ENCODE measurements around the gene MRPS22. TPM values are rescaled to one million over a fixed set of nuclear protein-coding genes. Genes with fewer than 3 reads are reported as not detected.

Gene MRPS22
- total and polyA plus RNA-seq, 9 of the 15 experiments (the other 6 are each of a cell fraction or from before 2014, with no cell fraction given): 148 to 397 (median 229) TPM

DNA sequence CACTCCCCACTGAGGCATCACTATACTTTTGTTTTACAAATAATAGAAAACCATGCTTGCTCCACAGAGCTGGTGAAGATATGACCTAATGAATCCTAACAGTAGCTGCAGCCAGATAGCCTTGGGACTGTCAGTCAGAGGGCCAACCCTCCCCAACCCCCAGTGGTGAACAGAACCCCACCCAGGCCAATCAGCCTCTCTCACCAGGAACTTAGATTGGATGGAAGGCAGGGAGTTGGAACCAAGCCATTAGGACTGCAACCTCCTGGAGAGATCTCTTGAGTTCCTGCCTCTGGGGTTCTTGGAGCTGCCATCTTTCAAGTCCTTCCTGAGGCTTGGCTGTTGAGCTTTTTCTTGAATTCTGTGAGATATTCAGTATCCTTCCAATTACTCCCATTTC lies 3.0 kb upstream of the MRPS22 start (continued):
- TF ChIP-seq PBX2 (CRISPR knock-in tag; IDR thresholded peaks at IDR 0.05; ENCODE audit: low read depth): no peak
- peak; percentile 72 for TF ChIP-seq PBX2 (tag; conservative IDR thresholded peaks at IDR 0.05; ENCODE audit: low read depth)
- TF ChIP-seq OTX1 (CRISPR knock-in tag; IDR thresholded peaks at IDR 0.05): no peak
- no peak for TF ChIP-seq TCF15 (CRISPR knock-in tag; IDR thresholded peaks at IDR 0.05)
- peak; percentile 45; the same call in 1 of the 2 replicates for TF ChIP-seq ZNF766 (CRISPR knock-in tag; conservative IDR thresholded peaks at IDR 0.05)
- TF ChIP-seq PKNOX1 (IDR thresholded peaks at IDR 0.05): peak; percentile 95
- no peak for TF ChIP-seq FOXK1 (CRISPR knock-in tag; IDR thresholded peaks at IDR 0.05; ENCODE audit: borderline replicate concordance)
- no peak for TF ChIP-seq SMARCE1 (IDR thresholded peaks at IDR 0.05)
- TF ChIP-seq MCM7 (IDR thresholded peaks at IDR 0.05): no peak
- TF ChIP-seq, protein P1, sequence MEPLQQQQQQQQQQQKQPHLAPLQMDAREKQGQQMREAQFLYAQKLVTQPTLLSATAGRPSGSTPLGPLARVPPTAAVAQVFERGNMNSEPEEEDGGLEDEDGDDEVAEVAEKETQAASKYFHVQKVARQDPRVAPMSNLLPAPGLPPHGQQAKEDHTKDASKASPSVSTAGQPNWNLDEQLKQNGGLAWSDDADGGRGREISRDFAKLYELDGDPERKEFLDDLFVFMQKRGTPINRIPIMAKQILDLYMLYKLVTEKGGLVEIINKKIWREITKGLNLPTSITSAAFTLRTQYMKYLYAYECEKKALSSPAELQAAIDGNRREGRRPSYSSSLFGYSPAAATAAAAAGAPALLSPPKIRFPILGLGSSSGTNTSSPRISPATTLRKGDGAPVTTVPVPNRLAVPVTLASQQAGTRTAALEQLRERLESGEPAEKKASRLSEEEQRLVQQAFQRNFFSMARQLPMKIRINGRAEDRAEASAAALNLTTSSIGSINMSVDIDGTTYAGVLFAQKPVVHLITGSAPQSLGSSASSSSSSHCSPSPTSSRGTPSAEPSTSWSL (CRISPR knock-in tag; IDR thresholded peaks at IDR 0.05; ENCODE audit: borderline replicate concordance): no peak
- no peak for TF ChIP-seq DDX20 (tag; IDR thresholded peaks at IDR 0.05; ENCODE audit: low read depth)
- no peak for TF ChIP-seq SNIP1 (IDR thresholded peaks at IDR 0.05; ENCODE audit: low read depth)
- no peak for TF ChIP-seq SFPQ (IDR thresholded peaks at IDR 0.05; ENCODE audit: low read depth, low read length)
- TF ChIP-seq SLC30A9 (CRISPR knock-in tag; IDR thresholded peaks at IDR 0.05): no peak
- no peak for TF ChIP-seq ZNF764 (CRISPR knock-in tag; IDR thresholded peaks at IDR 0.05; ENCODE audit: low read depth)
- TF ChIP-seq KLF1 (tag; IDR thresholded peaks at IDR 0.05): no peak
- no peak for TF ChIP-seq IRF9 (tag; IDR thresholded peaks at IDR 0.05)
- TF ChIP-seq GMEB1 (CRISPR knock-in tag; IDR thresholded peaks at IDR 0.05): no peak
